Vagina (tissue), 2 donors: ENCODE measurements around the gene DGKI.

ENCODE experiments used
- POLR2A ChIP-seq, 2 donors: fragments of 450-650 bp; IDR thresholded peaks; one replicate each; pipeline ENCODE4 v1.6.1; 2017; ENCODE audit warnings: antibody characterized with exemption in 2 of 2, mild to moderate bottlenecking in 2 of 2, moderate library complexity in 2 of 2
- POLR2AphosphoS5 ChIP-seq, 2 donors: sonication (generic); formaldehyde crosslinking; IDR thresholded peaks; one replicate each; pipeline ENCODE4 v1.9.0; 2017; ENCODE audit warnings: antibody characterized with exemption in 2 of 2, mild to moderate bottlenecking in 2 of 2, low read depth in 1 of 2; ENCODE audit not compliant: insufficient read depth in 1 of 2
- TF ChIP-seq, protein P1 (sequence below), 3 experiments: fragments of 450-650 bp in 2 of 3; fragments of 200-600 bp in 1 of 3; sonication (generic) in 1 of 3; IDR thresholded peaks; one replicate each; pipeline ENCODE4 v1.5.1; 2017 to 2019; ENCODE audit warnings: antibody characterized with exemption in 3 of 3, mild to moderate bottlenecking in 2 of 3, moderate library complexity in 2 of 3

DNA sequence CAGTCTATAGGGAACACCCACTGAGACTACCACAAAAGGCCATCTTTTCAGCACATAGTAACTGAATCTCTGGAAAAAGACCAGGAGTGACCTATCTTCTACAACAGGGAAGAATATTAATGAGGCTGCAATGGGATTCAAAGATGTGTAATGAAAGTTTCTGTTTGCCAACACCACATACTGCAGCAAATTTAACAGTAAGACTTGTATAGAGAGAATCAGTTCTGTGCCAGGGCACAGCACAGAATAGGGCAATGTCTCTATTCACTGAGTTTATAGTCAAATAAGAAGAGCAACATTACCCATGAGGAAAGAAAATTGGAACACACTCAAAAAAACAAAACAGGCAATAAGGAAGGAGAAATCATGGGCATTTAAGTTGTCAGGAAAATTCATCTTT, 411.8 kb downstream of the DGKI start:
- TF ChIP-seq, protein P1, sequence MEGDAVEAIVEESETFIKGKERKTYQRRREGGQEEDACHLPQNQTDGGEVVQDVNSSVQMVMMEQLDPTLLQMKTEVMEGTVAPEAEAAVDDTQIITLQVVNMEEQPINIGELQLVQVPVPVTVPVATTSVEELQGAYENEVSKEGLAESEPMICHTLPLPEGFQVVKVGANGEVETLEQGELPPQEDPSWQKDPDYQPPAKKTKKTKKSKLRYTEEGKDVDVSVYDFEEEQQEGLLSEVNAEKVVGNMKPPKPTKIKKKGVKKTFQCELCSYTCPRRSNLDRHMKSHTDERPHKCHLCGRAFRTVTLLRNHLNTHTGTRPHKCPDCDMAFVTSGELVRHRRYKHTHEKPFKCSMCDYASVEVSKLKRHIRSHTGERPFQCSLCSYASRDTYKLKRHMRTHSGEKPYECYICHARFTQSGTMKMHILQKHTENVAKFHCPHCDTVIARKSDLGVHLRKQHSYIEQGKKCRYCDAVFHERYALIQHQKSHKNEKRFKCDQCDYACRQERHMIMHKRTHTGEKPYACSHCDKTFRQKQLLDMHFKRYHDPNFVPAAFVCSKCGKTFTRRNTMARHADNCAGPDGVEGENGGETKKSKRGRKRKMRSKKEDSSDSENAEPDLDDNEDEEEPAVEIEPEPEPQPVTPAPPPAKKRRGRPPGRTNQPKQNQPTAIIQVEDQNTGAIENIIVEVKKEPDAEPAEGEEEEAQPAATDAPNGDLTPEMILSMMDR (IDR thresholded peaks at IDR 0.05) = no peak
- TF ChIP-seq POLR2AphosphoS5 (IDR thresholded peaks at IDR 0.05; ENCODE audit: insufficient read depth in 1 of 2, low read depth in 1 of 2) (no peak), POLR2A (IDR thresholded peaks at IDR 0.05) (no peak)
